Ishikawa (cell line): Measurements from ENCODE around the gene FGD6.

Experiments used
- CEBPB ChIP-seq: IDR thresholded peaks from 2 replicates; pipeline ENCODE4 v1.6.1; 2012
- CREB1 ChIP-seq: IDR thresholded peaks from 2 replicates; pipeline ENCODE4 v1.6.1; 2012; ENCODE audit warnings: low read depth
- EGR1 ChIP-seq: IDR thresholded peaks from 2 replicates; pipeline ENCODE4 v1.6.1; 2012
- EP300 ChIP-seq: IDR thresholded peaks from 2 replicates; pipeline ENCODE4 v1.6.1; 2012; ENCODE audit warnings: borderline replicate concordance
- FOXM1 ChIP-seq: IDR thresholded peaks from 2 replicates; pipeline ENCODE4 v1.6.1; 2012; ENCODE audit warnings: low read depth, borderline replicate concordance
- MAX ChIP-seq: IDR thresholded peaks from 2 replicates; pipeline ENCODE4 v1.6.1; 2012
- NFIC ChIP-seq: IDR thresholded peaks from 2 replicates; pipeline ENCODE4 v1.6.1; 2012
- RAD21 ChIP-seq: IDR thresholded peaks from 2 replicates; pipeline ENCODE4 v1.6.1; 2012; ENCODE audit warnings: low read depth
- REST ChIP-seq: IDR thresholded peaks from 2 replicates; pipeline ENCODE4 v1.6.1; 2012; ENCODE audit warnings: low read depth, mild to moderate bottlenecking
- TAF1 ChIP-seq: IDR thresholded peaks from 2 replicates; pipeline ENCODE4 v1.6.1; 2012; ENCODE audit warnings: low read depth, mild to moderate bottlenecking
- TCF12 ChIP-seq: IDR thresholded peaks from 2 replicates; pipeline ENCODE4 v1.6.1; 2012; ENCODE audit warnings: low read depth
- TEAD4 ChIP-seq: IDR thresholded peaks from 2 replicates; pipeline ENCODE4 v1.6.1; 2012
- USF1 ChIP-seq: IDR thresholded peaks from 2 replicates; pipeline ENCODE4 v1.6.1; 2012
- YY1 ChIP-seq: IDR thresholded peaks from 2 replicates; pipeline ENCODE4 v1.6.1; 2012; ENCODE audit warnings: low read depth
- ZBTB7A ChIP-seq: IDR thresholded peaks from 2 replicates; pipeline ENCODE4 v1.6.1; 2012; ENCODE audit warnings: low read depth

Gene FGD6

GRCh38 chr12:95248095-95248494 lies 30.8 kb upstream of the FGD6 start:
- TF ChIP-seq TAF1, result no peak

GRCh38 chr12:95244350-95244749 lies 27.1 kb upstream of the FGD6 start:
- TF ChIP-seq CREB1, result no peak
- TF ChIP-seq CEBPB, result no peak
- no peak for TF ChIP-seq YY1
- TF ChIP-seq FOXM1, result no peak
- TF ChIP-seq REST, result no peak
- no peak for TF ChIP-seq USF1
- no peak for TF ChIP-seq MAX
- no peak for TF ChIP-seq EGR1

- TF ChIP-seq CEBPB (no peak), TCF12 (no peak), MAX (no peak), RAD21 (no peak), EP300 (no peak), USF1 (no peak), CREB1 (no peak), REST (no peak), EGR1 (no peak), ZBTB7A (no peak), NFIC (no peak), FOXM1 (no peak), TEAD4 (no peak), YY1 (no peak), TAF1 (no peak)
These were observed 26.4 kb upstream of the FGD6 start for GRCh38 chr12:95243497-95244183.

- TF ChIP-seq ZBTB7A (no peak), USF1 (no peak), REST (no peak), RAD21 (no peak), CREB1 (no peak), EP300 (no peak), FOXM1 (no peak), YY1 (no peak), TCF12 (no peak), TAF1 (no peak)
These were observed 24.7 kb upstream of the FGD6 start for GRCh38 chr12:95241761-95242506.
